Measurements from ENCODE around the gene MRPL27. TPM values are rescaled to one million over a fixed set of nuclear protein-coding genes. Genes with fewer than 3 reads are reported as not detected.

The MRPL27 gene
- total RNA-seq: 46.1 and 60.3 TPM in 2 replicates

DNA sequence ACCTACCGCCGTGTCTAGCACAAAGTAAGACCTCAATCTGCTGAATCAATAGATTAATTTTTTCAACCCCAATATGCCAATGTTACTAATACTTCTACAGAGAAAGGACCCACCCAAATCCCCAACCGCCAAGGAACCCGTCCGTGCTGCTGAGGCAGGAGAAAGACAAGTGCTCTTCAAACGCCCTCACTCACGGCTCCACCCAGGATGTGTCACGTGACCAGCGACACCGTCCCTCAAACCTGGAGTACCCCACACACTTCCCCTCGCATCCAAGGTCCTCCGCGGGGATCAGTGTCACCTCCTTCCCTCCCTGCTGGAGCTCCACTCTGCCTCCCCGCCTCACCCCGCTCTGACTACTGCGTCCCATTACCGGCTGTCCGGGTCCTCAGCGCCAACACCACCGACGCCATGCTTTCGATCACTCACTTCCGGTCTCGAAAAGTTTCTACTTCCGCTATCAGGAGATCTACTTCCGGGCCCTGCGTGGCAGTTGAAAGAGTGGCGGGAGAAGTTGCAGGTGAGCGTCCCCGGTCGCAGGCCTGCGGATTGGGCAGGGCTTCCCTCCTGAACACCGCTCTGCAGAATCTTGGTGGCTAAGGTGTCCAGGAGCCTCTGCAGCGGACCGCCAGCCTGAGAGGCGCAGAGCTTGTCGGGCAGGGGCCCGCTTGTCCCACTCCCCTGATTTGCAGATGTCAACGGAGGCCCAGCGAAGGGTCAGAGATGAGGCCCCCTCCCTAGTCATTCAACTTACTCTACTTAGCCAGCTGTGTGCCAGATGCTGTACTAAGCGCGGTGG lies at the start of gene MRPL27, which contains the start of gene EME1:
Gene MRPL27 (minus strand): TSS at position 427 of the 799 bp plus-strand sequence. CDS start 14 bp downstream, at position 413.
Gene EME1 (plus strand): TSS at position 472 of the 799 bp plus-strand sequence. CDS start 1,980 bp downstream, outside the sequence.

DNA sequence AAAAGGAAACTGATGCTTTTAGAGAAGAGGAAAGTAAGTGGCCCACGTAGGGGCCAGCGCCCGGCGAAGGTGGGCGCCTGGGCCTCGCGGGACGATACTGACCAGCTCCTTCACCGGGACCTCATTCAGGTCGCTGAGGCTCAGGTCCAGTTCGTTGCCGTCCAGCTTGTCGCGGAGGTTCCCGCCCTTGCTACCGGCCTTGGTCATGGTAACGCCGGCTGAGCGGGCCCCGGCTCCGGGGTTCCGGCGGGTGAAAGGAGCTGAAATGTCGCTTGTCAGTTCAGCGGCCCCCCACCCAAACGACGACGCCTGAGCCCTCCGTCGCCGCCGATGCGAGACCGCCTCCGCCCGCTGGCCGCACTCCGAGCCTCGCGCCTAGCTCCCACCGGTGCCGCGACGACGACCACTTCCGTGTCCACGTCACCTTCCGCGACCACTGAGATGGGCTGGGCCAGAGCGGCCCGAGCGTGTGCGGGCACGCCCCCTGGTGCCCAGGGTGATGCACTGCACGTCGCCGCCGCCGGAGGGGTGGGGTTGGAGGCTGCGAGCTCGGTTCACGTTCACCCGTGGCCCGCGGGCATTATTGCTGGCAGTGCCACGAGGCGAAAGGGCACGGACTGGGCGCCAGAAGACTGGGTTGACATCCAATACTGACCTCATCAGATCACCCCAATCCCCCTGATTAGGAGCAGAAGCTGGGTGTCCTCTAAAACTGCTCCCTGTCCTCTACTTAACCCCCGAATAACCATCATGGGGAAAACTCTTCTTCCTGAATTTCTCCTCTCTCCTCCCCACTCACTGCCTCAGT lies 24.3 kb upstream of the MRPL27 start, which contains the start of gene LRRC59:
Gene LRRC59 (minus strand): TSS at position 413 of the 808 bp plus-strand sequence. CDS start 206 bp downstream, at position 207.

DNA sequence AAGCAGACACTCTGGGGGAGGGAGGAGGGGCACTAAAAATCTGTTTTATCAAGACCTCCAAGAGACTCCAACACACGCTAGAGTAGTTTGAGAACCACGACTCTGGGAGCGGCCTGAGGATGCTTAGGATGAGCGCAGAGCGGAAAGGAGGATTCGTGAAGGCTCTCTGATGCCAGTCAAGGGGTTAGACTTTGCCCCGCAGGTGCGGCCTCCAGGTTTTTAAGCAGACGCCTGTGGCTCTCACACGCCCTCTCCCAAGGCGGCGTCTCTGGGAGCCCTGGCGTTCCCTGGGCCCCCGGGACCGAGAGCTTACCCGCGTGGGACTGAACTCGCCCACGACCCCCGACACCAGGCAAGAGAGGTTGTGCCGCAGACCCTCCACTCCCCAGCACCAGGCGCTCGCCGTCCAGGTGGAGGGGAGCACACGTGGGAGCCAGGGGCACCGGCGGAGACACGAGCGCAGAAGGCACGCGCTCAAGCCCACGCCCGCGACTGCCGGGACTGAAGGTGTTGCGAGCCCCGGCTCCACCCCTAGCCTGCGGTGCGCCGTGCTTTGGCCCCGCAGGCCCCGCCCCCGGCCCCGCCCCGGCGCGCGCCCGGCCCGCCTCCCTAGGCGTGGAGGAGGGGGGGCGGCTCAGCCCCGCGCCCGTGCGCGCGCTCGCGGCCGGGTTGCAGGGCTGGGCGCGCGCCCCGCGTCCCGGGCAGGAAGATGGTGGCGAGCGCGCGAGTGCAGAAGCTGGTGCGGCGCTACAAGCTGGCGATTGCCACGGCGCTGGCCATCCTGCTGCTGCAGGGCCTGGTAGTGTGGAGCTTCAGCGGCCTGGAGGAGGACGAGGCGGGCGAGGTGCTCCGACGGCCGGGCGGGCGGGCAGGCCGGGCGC lies 27.3 kb downstream of the MRPL27 start, which contains the start of gene XYLT2:
Gene XYLT2 (plus strand): TSS at position 695 of the 881 bp plus-strand sequence. CDS start 15 bp downstream, at position 710.

Small RNA genes lying within 50 kb of the gene (small RNA-seq; reads per million reads assigned to genes)
- not detected for gene RF00019

Other genes with a start within 250 kb of the MRPL27 start
- 0.37 and 0.59 TPM in 2 replicates for gene SAMD14, start 243.0 kb downstream of the MRPL27 start, total RNA-seq
- 27.2 and 38.5 TPM in 2 replicates for gene PPP1R9B, start 222.5 kb downstream of the MRPL27 start, total RNA-seq
- gene SGCA, start 207.2 kb downstream of the MRPL27 start, total RNA-seq: not detected in 2 replicates
- gene COL1A1, start 171.6 kb downstream of the MRPL27 start, total RNA-seq: 577 and 1,334 TPM in 2 replicates
- gene TMEM92, start 98.7 kb downstream of the MRPL27 start, total RNA-seq: not detected in 2 replicates
- gene XYLT2, start 27.1 kb downstream of the MRPL27 start, total RNA-seq: 36.7 and 46.1 TPM in 2 replicates
- gene EME1, start within 50 bp of the MRPL27 start, total RNA-seq: 9.4 and 10.3 TPM in 2 replicates
- 172 and 222 TPM in 2 replicates for gene LRRC59, start 24.3 kb upstream of the MRPL27 start, total RNA-seq
- gene ACSF2, start 53.0 kb upstream of the MRPL27 start, total RNA-seq: 10.0 and 15.4 TPM in 2 replicates
- not detected in 2 replicates for gene CHAD, start 95.7 kb upstream of the MRPL27 start, total RNA-seq
- gene RSAD1, start 105.7 kb upstream of the MRPL27 start, total RNA-seq: 25.0 and 34.2 TPM in 2 replicates
- gene MYCBPAP, start 135.3 kb upstream of the MRPL27 start, total RNA-seq: 0.98 and 1.1 TPM in 2 replicates
- gene EPN3, start 159.6 kb upstream of the MRPL27 start, total RNA-seq: under 0.01 TPM in 1 of 2 replicates, not detected in the other
- 79.0 and 79.7 TPM in 2 replicates for gene SPATA20, start 174.0 kb upstream of the MRPL27 start, total RNA-seq
- 0.39 and 0.73 TPM in 2 replicates for gene CACNA1G, start 187.5 kb upstream of the MRPL27 start, total RNA-seq